Measurements from ENCODE around the gene CLDN2.

DNA sequence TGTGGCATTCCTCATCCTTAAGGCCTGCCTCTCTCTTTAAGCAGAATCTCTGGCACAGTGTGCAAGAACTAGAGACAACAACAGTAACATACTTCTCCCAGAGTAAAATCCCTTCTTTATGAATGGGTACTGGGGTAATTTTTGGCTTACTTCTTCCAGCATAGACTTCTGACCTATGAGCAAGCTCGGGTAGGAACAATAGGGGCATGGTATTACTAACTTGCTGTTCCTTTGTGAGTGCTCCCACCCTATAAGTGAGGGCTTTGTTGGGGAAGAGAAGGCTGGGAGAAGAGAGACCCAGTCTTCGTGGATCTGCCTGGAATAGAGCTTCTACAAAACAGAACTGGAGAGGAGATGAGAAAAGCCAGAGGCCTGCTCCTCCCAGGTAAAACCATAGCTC, 30.2 kb downstream of the CLDN2 start:
- TF ChIP-seq, protein P1, sequence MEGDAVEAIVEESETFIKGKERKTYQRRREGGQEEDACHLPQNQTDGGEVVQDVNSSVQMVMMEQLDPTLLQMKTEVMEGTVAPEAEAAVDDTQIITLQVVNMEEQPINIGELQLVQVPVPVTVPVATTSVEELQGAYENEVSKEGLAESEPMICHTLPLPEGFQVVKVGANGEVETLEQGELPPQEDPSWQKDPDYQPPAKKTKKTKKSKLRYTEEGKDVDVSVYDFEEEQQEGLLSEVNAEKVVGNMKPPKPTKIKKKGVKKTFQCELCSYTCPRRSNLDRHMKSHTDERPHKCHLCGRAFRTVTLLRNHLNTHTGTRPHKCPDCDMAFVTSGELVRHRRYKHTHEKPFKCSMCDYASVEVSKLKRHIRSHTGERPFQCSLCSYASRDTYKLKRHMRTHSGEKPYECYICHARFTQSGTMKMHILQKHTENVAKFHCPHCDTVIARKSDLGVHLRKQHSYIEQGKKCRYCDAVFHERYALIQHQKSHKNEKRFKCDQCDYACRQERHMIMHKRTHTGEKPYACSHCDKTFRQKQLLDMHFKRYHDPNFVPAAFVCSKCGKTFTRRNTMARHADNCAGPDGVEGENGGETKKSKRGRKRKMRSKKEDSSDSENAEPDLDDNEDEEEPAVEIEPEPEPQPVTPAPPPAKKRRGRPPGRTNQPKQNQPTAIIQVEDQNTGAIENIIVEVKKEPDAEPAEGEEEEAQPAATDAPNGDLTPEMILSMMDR (IDR thresholded peaks at IDR 0.05; ENCODE audit: insufficient read depth, low read length, poor library complexity, severe bottlenecking), result no peak
- TF ChIP-seq EZH2phosphoT487 (conservative IDR thresholded peaks at IDR 0.05; ENCODE audit: low read length), result no peak
